Measurements from ENCODE around the gene SEMA6A. TPM values are rescaled to one million over a fixed set of nuclear protein-coding genes. Genes with fewer than 3 reads are reported as not detected.

The SEMA6A gene
- total RNA-seq, 1 experiment from 2014 or later, result not detected

DNA sequence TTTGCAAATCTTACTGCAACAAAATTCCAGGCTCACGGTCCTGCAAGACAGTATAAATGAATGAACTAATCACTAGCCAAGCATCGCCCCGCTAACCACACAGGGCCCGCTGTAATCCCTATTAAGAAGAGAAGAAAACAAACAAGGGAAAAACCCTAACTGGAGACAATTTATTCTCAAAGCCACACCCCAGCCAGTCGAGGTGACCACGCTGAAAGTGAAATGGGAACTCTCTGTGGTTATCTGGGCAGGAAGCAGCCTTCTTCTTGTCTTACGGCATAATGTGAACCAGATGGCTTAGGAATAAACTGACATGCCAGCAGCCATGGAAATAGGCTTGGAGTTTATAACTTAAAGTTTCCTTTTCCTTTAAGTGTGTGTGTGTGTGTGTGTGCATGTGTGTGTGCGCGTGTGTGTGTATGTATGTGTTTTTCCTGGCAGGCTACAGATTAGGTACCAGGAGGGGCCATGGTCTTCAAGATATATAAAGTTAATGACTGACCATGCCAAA is 120.2 kb downstream of the SEMA6A start:
- CTCF ChIA-PET, result no interaction called here
- BruUV-seq (replicated peaks), result no TSS peak
- no peak for DNase-seq

DNA sequence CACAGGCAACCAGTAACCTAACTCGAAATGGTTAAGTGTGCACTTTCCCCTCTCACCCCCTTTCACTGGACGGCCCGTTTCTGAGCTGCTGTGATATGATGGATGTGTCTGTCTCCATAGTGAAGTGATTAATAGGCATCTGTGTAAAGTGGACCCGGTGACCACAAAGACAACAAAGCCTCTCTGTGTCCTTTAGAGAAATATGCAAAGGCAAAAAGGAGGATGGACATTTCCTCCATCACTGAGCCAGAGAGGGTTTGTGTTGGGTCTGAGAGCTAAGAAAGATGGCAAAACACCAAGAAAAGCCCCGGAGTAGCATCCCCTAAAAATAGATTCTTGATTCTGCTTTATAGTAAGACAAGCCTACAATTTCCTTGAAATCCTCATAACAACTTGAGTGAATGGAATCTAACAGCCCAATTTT is 120.6 kb downstream of the SEMA6A start:
- ATAC-seq (peak; percentile 29; the same call in 1 of the 2 replicates), DNase-seq (no peak)
- Histone ChIP-seq H2AFZ (ENCODE audit: low read length) (no peak overlapping the region), H3K27me3 (ENCODE audit: low read length) (no peaks in the 10 kb centered on the region), H3K36me3 (ENCODE audit: low read depth, low read length) (no peaks in the 10 kb centered on the region), H3F3A (ENCODE audit: low read length, unreplicated experiment) (no peaks in the 10 kb centered on the region), H3K9me3 (ENCODE audit: low read length) (no peaks in the 10 kb centered on the region), H3K27ac (ENCODE audit: low read length) (no peak overlapping the region), H3K4me2 (ENCODE audit: low read length) (no peak overlapping the region), H3K4me1 (ENCODE audit: insufficient read depth, low read length) (no peaks in the 10 kb centered on the region), H3K4me3 (ENCODE audit: low read length) (no peak overlapping the region), H3K9ac (ENCODE audit: low read length) (no peak overlapping the region), H3K79me2 (ENCODE audit: low read length) (no peaks in the 10 kb centered on the region), H4K20me1 (ENCODE audit: low read length) (no peaks in the 10 kb centered on the region), H3K9me2 (replicated peaks; ENCODE audit: low read length) (no peaks in the 10 kb centered on the region)
- no TSS peak for BruUV-seq (replicated peaks)
- CTCF ChIA-PET, result no interaction called here
- intact Hi-C loops (cut with micrococcal nuclease), result no loop called here
- POLR2A ChIA-PET (ENCODE audit: unreplicated experiment), result no interaction called here
- TF ChIP-seq EZH2 (IDR thresholded peaks at IDR 0.05; ENCODE audit: low read length, unreplicated experiment) (no peak), EZH2phosphoT487 (IDR thresholded peaks at IDR 0.05; ENCODE audit: borderline replicate concordance, low read length) (no peak)
- TF ChIP-seq, protein P1, sequence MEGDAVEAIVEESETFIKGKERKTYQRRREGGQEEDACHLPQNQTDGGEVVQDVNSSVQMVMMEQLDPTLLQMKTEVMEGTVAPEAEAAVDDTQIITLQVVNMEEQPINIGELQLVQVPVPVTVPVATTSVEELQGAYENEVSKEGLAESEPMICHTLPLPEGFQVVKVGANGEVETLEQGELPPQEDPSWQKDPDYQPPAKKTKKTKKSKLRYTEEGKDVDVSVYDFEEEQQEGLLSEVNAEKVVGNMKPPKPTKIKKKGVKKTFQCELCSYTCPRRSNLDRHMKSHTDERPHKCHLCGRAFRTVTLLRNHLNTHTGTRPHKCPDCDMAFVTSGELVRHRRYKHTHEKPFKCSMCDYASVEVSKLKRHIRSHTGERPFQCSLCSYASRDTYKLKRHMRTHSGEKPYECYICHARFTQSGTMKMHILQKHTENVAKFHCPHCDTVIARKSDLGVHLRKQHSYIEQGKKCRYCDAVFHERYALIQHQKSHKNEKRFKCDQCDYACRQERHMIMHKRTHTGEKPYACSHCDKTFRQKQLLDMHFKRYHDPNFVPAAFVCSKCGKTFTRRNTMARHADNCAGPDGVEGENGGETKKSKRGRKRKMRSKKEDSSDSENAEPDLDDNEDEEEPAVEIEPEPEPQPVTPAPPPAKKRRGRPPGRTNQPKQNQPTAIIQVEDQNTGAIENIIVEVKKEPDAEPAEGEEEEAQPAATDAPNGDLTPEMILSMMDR (conservative IDR thresholded peaks at IDR 0.05; ENCODE audit: low read depth, low read length), result no peak

More for the DNA sequence above, 120.2 kb downstream of the SEMA6A start:
- H3K9me3 ChIP-seq (ENCODE audit: low read length), result no peaks in the 10 kb centered on the region
- H3K4me1 ChIP-seq (ENCODE audit: insufficient read depth, low read length), result no peaks in the 10 kb centered on the region
- no peaks in the 10 kb centered on the region for H3F3A ChIP-seq (ENCODE audit: low read length, unreplicated experiment)
- H2AFZ ChIP-seq (ENCODE audit: low read length), result no peak overlapping the region
- H3K9ac ChIP-seq (ENCODE audit: low read length), result no peak overlapping the region
- no peaks in the 10 kb centered on the region for H4K20me1 ChIP-seq (ENCODE audit: low read length)
- no peak for ATAC-seq
- H3K79me2 ChIP-seq (ENCODE audit: low read length), result no peaks in the 10 kb centered on the region
- intact Hi-C loops (cut with micrococcal nuclease), result no loop called here
- H3K4me3 ChIP-seq (ENCODE audit: low read length), result no peak overlapping the region
- TF ChIP-seq EZH2phosphoT487 (IDR thresholded peaks at IDR 0.05; ENCODE audit: borderline replicate concordance, low read length) (no peak), EZH2 (IDR thresholded peaks at IDR 0.05; ENCODE audit: low read length, unreplicated experiment) (no peak)
- TF ChIP-seq, protein P1 (conservative IDR thresholded peaks at IDR 0.05; ENCODE audit: low read depth, low read length), result no peak
- no peak overlapping the region for H3K4me2 ChIP-seq (ENCODE audit: low read length)
- H3K9me2 ChIP-seq (replicated peaks; ENCODE audit: low read length), result no peaks in the 10 kb centered on the region
- H3K36me3 ChIP-seq (ENCODE audit: low read depth, low read length), result no peaks in the 10 kb centered on the region
- H3K27ac ChIP-seq (ENCODE audit: low read length), result no peak overlapping the region
- no peaks in the 10 kb centered on the region for H3K27me3 ChIP-seq (ENCODE audit: low read length)
- POLR2A ChIA-PET (ENCODE audit: unreplicated experiment), result no interaction called here

DNA sequence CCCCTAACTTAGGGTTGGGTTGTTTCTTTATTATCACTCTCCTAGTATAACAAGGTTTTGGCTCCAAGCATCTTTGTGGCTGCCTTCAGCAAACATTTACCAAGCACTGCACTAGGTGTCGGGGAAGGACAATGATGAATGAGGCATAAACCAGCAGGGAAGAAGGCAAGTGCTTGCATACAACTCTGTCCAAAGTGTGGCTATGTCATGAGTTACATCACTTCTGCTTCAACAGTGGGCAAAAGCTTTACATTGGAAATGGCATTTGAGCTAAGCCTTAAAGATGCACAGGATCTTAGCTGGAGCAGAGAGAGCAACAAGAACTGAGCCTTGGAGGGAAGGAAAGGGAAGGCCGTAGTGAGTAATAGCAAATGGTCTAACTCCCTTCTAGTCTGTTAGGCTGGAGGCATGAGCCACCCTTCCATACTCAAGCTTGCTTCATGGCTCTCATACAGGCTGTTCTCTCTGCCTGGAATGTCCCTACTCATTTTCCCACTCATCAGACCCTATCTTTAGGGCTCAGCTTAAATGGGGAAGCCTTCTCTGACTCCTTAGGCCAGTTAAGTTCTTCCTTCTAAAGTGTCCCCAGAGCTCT is 121.8 kb downstream of the SEMA6A start:
- Histone ChIP-seq H3K4me1 (ENCODE audit: insufficient read depth, low read length) (no peaks in the 10 kb centered on the region), H3K9me2 (replicated peaks; ENCODE audit: low read length) (no peaks in the 10 kb centered on the region), H3K79me2 (ENCODE audit: low read length) (no peaks in the 10 kb centered on the region), H4K20me1 (ENCODE audit: low read length) (no peaks in the 10 kb centered on the region), H3K27ac (ENCODE audit: low read length) (no peak overlapping the region), H2AFZ (ENCODE audit: low read length) (no peak overlapping the region), H3F3A (ENCODE audit: low read length, unreplicated experiment) (no peaks in the 10 kb centered on the region), H3K36me3 (ENCODE audit: low read depth, low read length) (no peaks in the 10 kb centered on the region), H3K4me2 (ENCODE audit: low read length) (no peak overlapping the region), H3K27me3 (ENCODE audit: low read length) (no peaks in the 10 kb centered on the region), H3K9me3 (ENCODE audit: low read length) (no peaks in the 10 kb centered on the region), H3K4me3 (ENCODE audit: low read length) (no peak overlapping the region), H3K9ac (ENCODE audit: low read length) (no peak overlapping the region)
- TF ChIP-seq EZH2phosphoT487 (IDR thresholded peaks at IDR 0.05; ENCODE audit: borderline replicate concordance, low read length) (no peak), EZH2 (IDR thresholded peaks at IDR 0.05; ENCODE audit: low read length, unreplicated experiment) (no peak)
- TF ChIP-seq, protein P1 (conservative IDR thresholded peaks at IDR 0.05; ENCODE audit: low read depth, low read length), result no peak
- ChIA-PET POLR2A (ENCODE audit: unreplicated experiment) (no interaction called here), CTCF (no interaction called here)
- intact Hi-C loops (cut with micrococcal nuclease), result no loop called here
- ATAC-seq (no peak), DNase-seq (no peak)
- BruUV-seq (replicated peaks), result no TSS peak

Data from PC-3 (cell line).